NT2/D1 (cell line): ENCODE measurements around the gene MLH3.

Experiments used
- SUZ12 ChIP-seq: IDR thresholded peaks from 2 replicates; pipeline ENCODE4 v1.6.1; 2011; ENCODE audit not compliant: insufficient read length, insufficient read depth; ENCODE audit errors: extremely low read depth
- YY1 ChIP-seq: IDR thresholded peaks from 2 replicates; pipeline ENCODE4 v1.6.1; 2011; ENCODE audit not compliant: insufficient read length, insufficient read depth
- ZNF274 ChIP-seq: IDR thresholded peaks from 2 replicates; pipeline ENCODE4 v1.6.1; 2011; ENCODE audit warnings: mild to moderate bottlenecking, low read depth, low read length

DNA sequence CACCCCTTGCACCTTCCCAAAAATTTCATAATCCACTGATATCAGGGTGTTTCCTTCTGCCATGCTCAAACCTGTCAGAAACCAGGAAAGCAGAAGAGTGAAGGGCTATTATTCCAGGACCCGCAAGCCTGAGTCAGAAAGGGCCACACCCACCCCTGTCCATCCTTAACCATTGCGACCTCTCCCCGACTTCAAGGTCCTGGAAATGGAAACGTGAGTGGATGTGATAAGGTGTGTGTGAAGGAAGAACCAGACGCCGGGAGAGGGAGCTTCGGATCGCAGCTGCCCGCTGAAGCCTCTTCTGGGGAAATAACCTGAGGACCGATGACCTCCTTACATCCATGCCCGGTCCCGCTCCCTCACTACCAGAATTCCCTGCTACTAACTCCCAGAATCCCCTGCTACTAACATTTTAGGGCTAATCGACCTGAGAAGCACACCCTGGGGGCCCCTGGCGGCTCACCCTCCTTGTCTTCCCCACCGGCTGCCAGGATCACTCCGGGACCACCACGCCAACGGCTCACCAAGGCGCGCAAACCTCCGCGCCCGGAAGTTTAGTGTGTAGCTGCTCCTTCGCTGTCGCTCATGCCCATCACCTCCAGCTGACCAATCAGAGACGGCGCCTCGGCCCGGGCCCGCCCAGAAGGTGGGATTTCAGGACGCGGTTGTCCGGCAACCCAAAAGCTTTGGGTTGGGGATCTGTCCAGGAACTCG, 12.4 kb upstream of the MLH3 start, which contains the start of gene ACYP1:
- TF ChIP-seq ZNF274 (no peak), YY1 (no peak), SUZ12 (no peak)
